HL-60 (cell line): Measurements from ENCODE around the gene EPS15.

Experiments used
- DNase-seq, 2 experiments: peaks; one replicate each; pipeline ENCODE4 v3.0.0-alpha.2; 2010 to 2020; ENCODE audit warnings: low read depth in 1 of 2, low spot score in 1 of 2
- H3K27ac ChIP-seq: fragments of 250-450 bp; sonication (Bioruptor Pico); replicated peaks from 2 replicates; pipeline ENCODE4 v1.5.1; 2020; ENCODE audit warnings: mild to moderate bottlenecking, moderate library complexity
- H3K27me3 ChIP-seq: fragments of 250-450 bp; sonication (Bioruptor Pico); 2 replicates; pipeline ENCODE4 v1.5.1; 2021; ENCODE audit warnings: mild to moderate bottlenecking, moderate library complexity; ENCODE audit not compliant: insufficient read depth, poor library complexity, severe bottlenecking
- H3K4me3 ChIP-seq: replicated peaks from 2 replicates; pipeline ENCODE4 v1.5.1; 2011; ENCODE audit warnings: mild to moderate bottlenecking, control low read depth, low read length; ENCODE audit not compliant: insufficient read depth
- CTCF ChIP-seq: IDR thresholded peaks from one replicate; pipeline ENCODE4 v1.5.1; 2011; ENCODE audit warnings: low read length, control low read depth, inconsistent platforms; ENCODE audit not compliant: insufficient read depth
- GABPA ChIP-seq: IDR thresholded peaks from 2 replicates; pipeline ENCODE4 v1.6.1; 2012; ENCODE audit warnings: low read depth
- POLR2AphosphoS5 ChIP-seq: IDR thresholded peaks from 2 replicates; pipeline ENCODE4 v1.6.1; 2012; ENCODE audit warnings: low read depth
- REST ChIP-seq: IDR thresholded peaks from 2 replicates; pipeline ENCODE4 v1.6.1; 2012; ENCODE audit warnings: low read depth; ENCODE audit not compliant: insufficient replicate concordance
- SPI1 ChIP-seq: IDR thresholded peaks from 2 replicates; pipeline ENCODE4 v1.6.1; 2012; ENCODE audit warnings: low read depth, mild to moderate bottlenecking, borderline replicate concordance

Gene EPS15

GRCh38 chr1:51323778-51324177, 195.3 kb downstream of the EPS15 start:
- no peak for DNase-seq
- H3K27ac ChIP-seq = no peak overlapping the region
- no peak for TF ChIP-seq CTCF
- TF ChIP-seq REST = no peak
- TF ChIP-seq POLR2AphosphoS5 = no peak
- TF ChIP-seq SPI1 = no peak
- TF ChIP-seq GABPA = no peak
- no peak overlapping the region for H3K4me3 ChIP-seq
- H3K27me3 ChIP-seq = no peaks in the 10 kb centered on the region

DNA sequence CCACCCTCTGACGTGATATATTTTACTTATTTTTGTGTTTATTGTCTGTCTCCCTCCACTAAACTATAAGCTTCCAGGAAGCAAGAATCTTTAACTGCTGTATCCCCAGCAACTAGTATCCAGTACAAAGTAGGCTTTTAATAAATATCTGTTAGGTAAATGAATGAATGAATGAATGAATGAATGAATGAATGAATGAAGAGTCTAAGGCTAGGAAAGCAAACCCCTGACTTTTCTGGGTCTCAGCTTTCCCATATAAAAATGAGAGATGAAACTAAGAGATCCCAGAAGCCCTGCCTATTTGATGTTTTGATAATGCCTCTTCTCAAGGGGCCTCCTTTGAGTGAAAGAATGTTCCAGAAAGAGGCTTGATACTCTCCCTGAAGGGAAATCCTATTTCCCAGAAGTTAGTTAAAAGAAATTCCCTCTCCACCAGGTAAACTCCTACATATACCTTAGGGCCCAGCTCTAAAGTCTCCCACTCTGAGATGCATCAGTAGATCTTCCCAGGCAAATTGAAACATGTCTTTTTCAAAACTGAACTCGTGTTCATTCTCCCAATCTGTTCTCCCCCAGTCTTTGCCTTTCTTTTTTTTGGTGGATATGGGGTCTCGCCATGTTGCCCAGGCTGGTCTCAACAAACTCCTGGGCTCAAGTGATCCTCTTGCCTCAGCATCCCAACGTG, 196.5 kb downstream of the EPS15 start:
- no peak for DNase-seq
- Histone ChIP-seq H3K27ac (no peak overlapping the region), H3K27me3 (no peaks in the 10 kb centered on the region), H3K4me3 (no peak overlapping the region)
- TF ChIP-seq POLR2AphosphoS5 = no peak
- no peak for TF ChIP-seq REST
- TF ChIP-seq CTCF = no peak
- TF ChIP-seq GABPA = no peak
- TF ChIP-seq SPI1 = no peak

- DNase-seq = no peak
- TF ChIP-seq CTCF = no peak
- TF ChIP-seq SPI1 = no peak
- TF ChIP-seq REST = no peak
- TF ChIP-seq GABPA = no peak
- TF ChIP-seq POLR2AphosphoS5 = no peak
- no peak overlapping the region for H3K27ac ChIP-seq
Measured at GRCh38 chr1:51321924-51322280, 197.2 kb downstream of the EPS15 start.

More at GRCh38 chr1:51321924-51322280, 197.2 kb downstream of the EPS15 start:
- Histone ChIP-seq H3K27me3 (no peaks in the 10 kb centered on the region), H3K4me3 (no peak overlapping the region)
